OCI-LY3 (cell line): ENCODE results near the gene ADGRD1.

Experiments used
- H2AFZ ChIP-seq: fragments of 200-600, 300-600 bp; shearing (Covaris generic); 2 replicates; pipeline ENCODE4 v1.6.0; 2014; ENCODE audit warnings: antibody characterized with exemption, low read depth, low read length
- H3K27ac ChIP-seq: fragments of 200-600, 300-600 bp; sonication (generic); 2 replicates; pipeline ENCODE4 v1.5.1; 2014; ENCODE audit warnings: mild to moderate bottlenecking, low read length, moderate library complexity, mixed read lengths
- H3K27me3 ChIP-seq: fragments of 200-600, 300-600 bp; sonication (generic); 2 replicates; pipeline ENCODE4 v1.6.1; 2014; ENCODE audit warnings: low read depth, low read length, mixed read lengths
- H3K36me3 ChIP-seq: fragments of 200-600, 300-600 bp; sonication (generic); replicated peaks from 2 replicates; pipeline ENCODE3; 2014; ENCODE audit warnings: low read depth, low read length, mixed read lengths
- H3K4me1 ChIP-seq: fragments of 300-600, 200-600 bp; sonication (generic); 2 replicates; pipeline ENCODE4 v1.6.1; 2014; ENCODE audit warnings: low read length, mixed read lengths
- H3K4me2 ChIP-seq: fragments of 200-600, 300-600 bp; sonication (generic); 2 replicates; pipeline ENCODE4 v1.6.1; 2014; ENCODE audit warnings: low read length, mixed read lengths
- H3K4me3 ChIP-seq: fragments of 300-600, 200-600 bp; sonication (generic); 2 replicates; pipeline ENCODE4 v1.5.1; 2014; ENCODE audit warnings: antibody characterized with exemption, mild to moderate bottlenecking, low read length, moderate library complexity
- H3K79me2 ChIP-seq: fragments of 300-600, 200-600 bp; shearing (Covaris generic); 2 replicates; pipeline ENCODE4 v1.6.1; 2014; ENCODE audit warnings: mild to moderate bottlenecking, low read length, mixed read lengths
- H3K9ac ChIP-seq: fragments of 300-600, 200-600 bp; shearing (Covaris generic); 2 replicates; pipeline ENCODE4 v1.6.0; 2014; ENCODE audit warnings: mild to moderate bottlenecking, low read length, moderate library complexity
- H3K9me3 ChIP-seq: fragments of 200-600, 300-600 bp; shearing (Covaris generic); 2 replicates; pipeline ENCODE4 v1.6.1; 2014; ENCODE audit warnings: low read length, mixed read lengths; ENCODE audit not compliant: insufficient read depth
- H4K20me1 ChIP-seq: fragments of 200-600, 300-600 bp; sonication (generic); 2 replicates; pipeline ENCODE4 v1.6.1; 2016; ENCODE audit warnings: low read length, mixed read lengths; ENCODE audit not compliant: insufficient read depth
- CTCF ChIP-seq: fragments of 200-600, 300-600 bp; sonication (generic); IDR thresholded peaks from 2 replicates; pipeline ENCODE4 v1.5.1; 2014; ENCODE audit warnings: antibody characterized with exemption, low read length, low read depth
- EZH2phosphoT487 ChIP-seq: fragments of 200-600 bp; shearing (Covaris generic); IDR thresholded peaks from 2 replicates; pipeline ENCODE4 v1.6.1; 2018; ENCODE audit warnings: antibody characterized with exemption, mixed run types, low read depth

The ADGRD1 gene

DNA sequence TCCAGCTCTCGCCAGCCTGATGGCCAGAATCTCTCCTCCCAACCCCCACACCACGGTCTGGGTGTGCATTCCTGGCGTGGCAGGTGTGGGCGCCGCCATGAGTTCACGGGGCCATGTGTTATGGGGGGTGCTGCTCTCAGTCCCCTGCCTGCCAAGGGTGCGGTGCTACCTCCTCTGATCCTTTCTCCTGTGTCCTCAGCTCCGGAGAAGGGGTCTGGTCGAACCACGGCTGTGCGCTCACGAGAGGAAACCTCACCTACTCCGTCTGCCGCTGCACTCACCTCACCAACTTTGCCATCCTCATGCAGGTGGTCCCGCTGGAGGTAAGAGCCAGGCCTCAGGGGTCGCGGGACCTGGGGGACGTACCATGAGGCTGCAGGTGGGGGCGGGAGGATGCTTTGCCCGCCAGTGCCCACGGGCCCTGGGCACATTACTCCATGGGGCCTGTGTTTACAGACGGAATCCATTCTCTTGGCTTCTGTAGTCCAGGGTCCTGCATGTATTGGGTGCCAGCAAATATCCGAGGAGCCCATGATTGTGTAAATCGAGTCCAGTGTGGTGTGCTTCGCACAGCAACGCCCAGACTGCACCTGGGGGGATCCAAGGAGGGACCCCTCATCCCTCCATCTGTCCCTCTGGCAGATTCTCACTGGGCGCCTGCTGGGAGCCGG is 130.8 kb downstream of the ADGRD1 start:
- no peaks in the 10 kb centered on the region for H3K79me2 ChIP-seq
- no peaks in the 10 kb centered on the region for H3K9me3 ChIP-seq
- no peaks in the 10 kb centered on the region for H3K36me3 ChIP-seq
- no peaks in the 10 kb centered on the region for H4K20me1 ChIP-seq
- no peak overlapping the region for H2AFZ ChIP-seq
- H3K9ac ChIP-seq: no peak overlapping the region
- no peak overlapping the region for H3K27ac ChIP-seq
- TF ChIP-seq EZH2phosphoT487 (no peak), CTCF (no peak)
- no peaks in the 10 kb centered on the region for H3K4me1 ChIP-seq
- H3K4me2 ChIP-seq: no peak overlapping the region
- H3K27me3 ChIP-seq: peaks cover 1% of the 10 kb centered on the region; the same call in 1 of the 2 replicates
- H3K4me3 ChIP-seq: no peak overlapping the region

GRCh38 chr12:131085125-131085815 is 131.6 kb downstream of the ADGRD1 start:
- Histone ChIP-seq H4K20me1 (no peaks in the 10 kb centered on the region), H3K36me3 (no peaks in the 10 kb centered on the region), H2AFZ (no peak overlapping the region), H3K9ac (no peak overlapping the region), H3K27me3 (no peaks in the 10 kb centered on the region), H3K79me2 (no peaks in the 10 kb centered on the region), H3K4me3 (no peak overlapping the region), H3K4me1 (no peaks in the 10 kb centered on the region), H3K27ac (no peak overlapping the region), H3K9me3 (no peaks in the 10 kb centered on the region), H3K4me2 (no peak overlapping the region)
- TF ChIP-seq EZH2phosphoT487 (no peak), CTCF (no peak)

DNA sequence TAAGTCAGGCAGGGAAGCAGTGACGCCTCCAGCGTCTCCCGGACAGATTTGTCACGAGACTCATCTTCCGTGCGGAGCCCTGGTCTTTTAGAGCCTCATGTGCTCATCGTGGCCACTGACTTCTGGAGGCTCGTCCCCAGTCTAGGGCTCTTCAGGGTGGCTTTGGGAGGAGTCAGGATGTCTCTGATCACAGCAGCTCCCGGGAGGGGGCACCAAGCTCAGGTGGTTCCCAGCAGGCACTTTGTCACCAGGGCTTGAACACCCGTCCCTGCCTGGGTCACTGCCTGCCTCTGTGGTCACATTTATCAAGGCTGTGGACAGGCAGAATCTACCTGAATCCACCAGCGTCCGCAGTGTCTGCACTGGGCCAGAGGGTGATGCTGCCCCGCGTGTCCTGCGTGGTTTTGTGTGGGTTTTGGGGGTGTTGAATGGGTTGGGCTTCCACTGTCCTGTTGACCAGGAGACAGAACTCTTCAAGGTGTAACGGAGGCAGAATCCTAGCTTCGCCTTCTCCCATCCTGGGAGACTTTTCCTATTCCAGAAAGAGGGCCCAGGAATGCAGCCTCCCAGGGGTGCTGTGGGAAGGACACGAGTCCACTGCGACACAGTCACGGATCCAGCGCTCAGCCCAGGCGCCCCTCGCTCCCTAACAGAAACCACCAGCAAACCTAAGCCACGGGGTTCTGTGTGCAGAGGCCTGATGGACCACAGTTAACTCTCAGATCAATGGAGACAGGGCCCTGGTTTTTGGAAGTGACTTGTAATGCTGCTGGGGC is 132.3 kb downstream of the ADGRD1 start:
- no peak overlapping the region for H2AFZ ChIP-seq
- H3K9ac ChIP-seq: no peak overlapping the region
- H3K4me3 ChIP-seq: no peak overlapping the region
- no peak overlapping the region for H3K4me2 ChIP-seq
- peaks cover 1% of the 10 kb centered on the region; the same call in 1 of the 2 replicates for H3K4me1 ChIP-seq
- H3K36me3 ChIP-seq: no peaks in the 10 kb centered on the region
- H3K27me3 ChIP-seq: no peaks in the 10 kb centered on the region
- no peaks in the 10 kb centered on the region for H4K20me1 ChIP-seq
- H3K79me2 ChIP-seq: no peaks in the 10 kb centered on the region
- TF ChIP-seq CTCF (no peak), EZH2phosphoT487 (no peak)
- H3K9me3 ChIP-seq: no peaks in the 10 kb centered on the region
- H3K27ac ChIP-seq: no peak overlapping the region

DNA sequence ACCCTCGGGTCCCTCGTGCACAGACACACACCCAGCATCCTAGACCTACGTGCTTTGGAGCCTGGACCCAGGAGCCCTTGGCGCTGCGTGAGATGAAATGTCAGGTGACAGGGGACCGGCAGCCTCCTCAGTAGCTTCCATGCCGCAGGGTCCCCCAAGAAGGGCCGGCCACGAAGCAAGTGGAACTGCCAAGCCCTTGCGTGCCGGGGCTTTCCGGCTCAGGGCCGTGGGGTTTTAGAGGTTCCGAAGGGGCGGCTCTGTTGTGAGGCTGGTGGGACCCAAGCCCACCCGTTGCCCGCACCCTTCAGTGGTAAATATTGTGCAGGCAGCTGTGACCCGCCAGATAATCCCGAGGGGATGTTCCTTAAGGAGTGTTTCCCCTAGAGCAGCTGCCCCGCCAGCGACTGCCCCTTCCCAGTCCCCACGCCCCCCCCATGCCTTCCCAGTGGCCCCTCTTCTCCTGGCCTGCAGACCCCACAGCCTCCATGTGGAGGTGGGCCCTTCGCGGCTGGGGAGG is 133.7 kb downstream of the ADGRD1 start:
- Histone ChIP-seq H3K4me3 (no peak overlapping the region), H3K27ac (no peak overlapping the region), H3K9me3 (no peaks in the 10 kb centered on the region), H3K79me2 (no peaks in the 10 kb centered on the region), H2AFZ (no peak overlapping the region), H3K36me3 (no peaks in the 10 kb centered on the region), H4K20me1 (no peaks in the 10 kb centered on the region), H3K4me2 (no peak overlapping the region), H3K27me3 (no peaks in the 10 kb centered on the region), H3K9ac (no peak overlapping the region), H3K4me1 (peaks cover 8% of the 10 kb centered on the region; the same call in 1 of the 2 replicates)
- TF ChIP-seq CTCF (no peak), EZH2phosphoT487 (no peak)
